KBM-7 (cell line): ENCODE data around the gene IGHMBP2.
A peak's percentile ranks its signal among the peaks of the same experiment; 100 is the strongest.
"Not testable (repeated sequence)": the region's sequence is repeated elsewhere in the genome, so short reads cannot be mapped to it uniquely, and the experiment has no call there.

Experiments used
- DNase-seq: peaks from one replicate; pipeline ENCODE4 v3.0.0-alpha.2; 2015
- in situ Hi-C: fragments of 300-500 bp; cut with MboI; formaldehyde crosslinking; loops from 2 replicates; pipeline ENCODE4 v1.14.3; 2020; ENCODE audit warnings: low sequenced_read_pairs, low pct_unique_long_range_greater_than_20kb, mixed read lengths

Gene IGHMBP2

GRCh38 chr11:68884827-68885226, 18.9 kb upstream of the IGHMBP2 start:
- DNase-seq, in situ Hi-C loops: not testable (repeated sequence)

- DNase-seq: no peak
- in situ Hi-C loops: no loop called here
These were observed 13.7 kb upstream of the IGHMBP2 start for GRCh38 chr11:68889948-68890446.

- peak; percentile 32 for DNase-seq
These were observed 13.0 kb upstream of the IGHMBP2 start for GRCh38 chr11:68890490-68891231.

GRCh38 chr11:68891351-68891948, 12.2 kb upstream of the IGHMBP2 start:
- no peak for DNase-seq
- in situ Hi-C loops: no loop called here

More at GRCh38 chr11:68890490-68891231, 13.0 kb upstream of the IGHMBP2 start:
- in situ Hi-C loops: no loop called here

- in situ Hi-C loops: no loop called here
- DNase-seq: no peak
These were observed 11.1 kb upstream of the IGHMBP2 start for GRCh38 chr11:68892576-68892975.

GRCh38 chr11:68893282-68893681, 10.4 kb upstream of the IGHMBP2 start:
- DNase-seq: no peak

GRCh38 chr11:68896171-68896959, 7.3 kb upstream of the IGHMBP2 start:
- no peak for DNase-seq
- in situ Hi-C loops: no loop called here

More at GRCh38 chr11:68893282-68893681, 10.4 kb upstream of the IGHMBP2 start:
- in situ Hi-C loops: no loop called here

- in situ Hi-C loops: no loop called here
- DNase-seq: no peak
These were observed 6.2 kb upstream of the IGHMBP2 start for GRCh38 chr11:68897441-68897840.

GRCh38 chr11:68900835-68901381, 2.8 kb upstream of the IGHMBP2 start:
- DNase-seq: no peak
- in situ Hi-C loops: no loop called here

- in situ Hi-C loops: no loop called here
- DNase-seq: peak; percentile 36
These were observed 657 bp downstream of the IGHMBP2 start for GRCh38 chr11:68904248-68904847.

GRCh38 chr11:68905421-68906360, 2.0 kb downstream of the IGHMBP2 start:
- DNase-seq: no peak
- in situ Hi-C loops: no loop called here

- in situ Hi-C loops: no loop called here
- DNase-seq: no peak
These were observed 4.6 kb downstream of the IGHMBP2 start for GRCh38 chr11:68908273-68908672.

- no peak for DNase-seq
- in situ Hi-C loops: no loop called here
These were observed 7.3 kb downstream of the IGHMBP2 start for GRCh38 chr11:68910965-68911364.

GRCh38 chr11:68911731-68912130, 8.0 kb downstream of the IGHMBP2 start:
- in situ Hi-C loops: no loop called here
- no peak for DNase-seq

GRCh38 chr11:68912254-68912653, 8.6 kb downstream of the IGHMBP2 start:
- no peak for DNase-seq
- in situ Hi-C loops: no loop called here

GRCh38 chr11:68913188-68913587, 9.5 kb downstream of the IGHMBP2 start:
- in situ Hi-C loops: no loop called here
- DNase-seq: no peak

GRCh38 chr11:68914761-68915160, 11.1 kb downstream of the IGHMBP2 start:
- DNase-seq: no peak

GRCh38 chr11:68916439-68916838, 12.7 kb downstream of the IGHMBP2 start:
- no peak for DNase-seq
- in situ Hi-C loops: no loop called here

More at GRCh38 chr11:68914761-68915160, 11.1 kb downstream of the IGHMBP2 start:
- in situ Hi-C loops: no loop called here
